ENCODE data around the gene XPA. TPM values are rescaled to one million over a fixed set of nuclear protein-coding genes. Genes with fewer than 3 reads are reported as not detected.
"Not testable (repeated sequence)": the region's sequence is repeated elsewhere in the genome, so short reads cannot be mapped to it uniquely, and the experiment has no call there.

The XPA gene
- total and polyA plus RNA-seq, 8 donors = 1.3 to 31.0 (median 23.9) TPM

DNA sequence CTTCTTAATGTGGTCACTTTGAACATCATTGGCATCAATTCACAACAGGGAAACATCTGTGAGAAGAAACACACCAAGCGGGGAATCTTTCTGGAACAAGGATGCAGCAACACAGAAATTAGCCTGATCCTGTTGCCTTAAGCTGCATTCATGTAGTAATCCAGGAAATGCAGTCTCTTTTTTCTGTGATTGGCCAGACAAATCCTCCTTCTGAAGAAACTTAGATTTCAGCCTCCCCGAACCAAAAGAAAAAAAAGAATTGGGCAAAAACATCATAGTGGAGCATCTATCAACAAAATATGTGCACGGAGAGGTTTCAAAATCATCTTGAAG lies 7.2 kb upstream of the XPA start:
- peak in 1 of 2 donors; percentile 13 for DNase-seq
- TF ChIP-seq EP300 (IDR thresholded peaks at IDR 0.05) (no peak), POLR2A (IDR thresholded peaks at IDR 0.05) (no peak), POLR2AphosphoS5 (IDR thresholded peaks at IDR 0.05) (no peak), CTCF (IDR thresholded peaks at IDR 0.05) (no peak)
- intact Hi-C loops (cut with DNase I; ENCODE audit: low total_unique reads) = no loop called here
- Histone ChIP-seq H3K4me1 (peaks cover 0 to 15% (median 7%) of the 10 kb centered on the region in 4 donors), H3K27ac (peak overlapping the region in 4 of 5 donors; percentile 45 to 74 (median 73)), H3K4me3 (no peak overlapping the region), H3K36me3 (no peaks in the 10 kb centered on the region), H3K27me3 (no peaks in the 10 kb centered on the region), H3K9me3 (no peaks in the 10 kb centered on the region)
- 69 to 85% (median 74%) methylated on average over 3 of the region's 3 CpGs for WGBS, 5 donors

DNA sequence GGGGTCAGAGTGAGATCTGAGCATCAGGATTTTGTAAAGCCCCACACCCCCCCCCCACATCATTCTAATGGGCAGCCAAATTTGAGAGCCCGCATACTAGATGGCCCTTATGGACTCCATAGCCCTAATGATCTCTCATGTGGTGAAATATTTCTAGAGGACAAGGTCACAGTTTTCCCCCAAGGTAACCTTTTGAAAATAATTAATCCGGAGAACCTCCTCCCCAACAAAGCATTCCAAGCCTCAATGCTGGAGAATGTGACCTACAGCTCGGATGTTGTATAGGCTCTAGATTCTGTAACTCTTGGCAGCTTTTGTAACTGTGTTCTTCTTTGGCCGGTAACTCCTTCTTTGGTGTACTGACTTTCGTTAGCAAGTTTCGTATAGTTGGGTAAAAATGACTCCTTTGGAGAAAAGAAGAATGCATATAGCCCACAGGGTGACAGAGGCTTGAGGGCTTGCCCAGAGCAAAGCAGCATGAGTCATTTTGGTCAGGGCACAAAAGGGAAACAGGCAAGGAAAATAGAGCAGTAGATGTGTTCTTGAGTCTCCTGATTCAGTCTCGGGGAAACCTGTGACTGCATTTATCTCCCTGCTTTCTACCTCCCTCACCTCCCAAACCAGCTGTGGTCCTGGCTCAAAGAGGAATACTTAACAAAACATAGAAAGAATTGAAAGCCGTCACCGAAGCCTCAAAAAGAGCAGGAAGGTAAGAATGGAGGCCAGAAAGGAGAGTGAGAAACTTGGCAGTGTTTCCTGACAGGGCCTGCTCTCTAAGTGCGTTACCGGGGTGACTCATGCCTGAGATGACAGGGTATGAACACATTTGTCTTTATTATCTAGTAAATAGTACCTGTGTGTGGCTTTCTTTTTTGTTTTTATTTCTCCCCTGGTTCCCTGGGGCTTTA lies 6.6 kb upstream of the XPA start:
- Histone ChIP-seq H3K4me3 (no peak overlapping the region), H3K4me1 (peaks cover 0 to 15% (median 7%) of the 10 kb centered on the region in 4 donors), H3K27ac (peak overlapping the region; percentile 45 to 74 (median 72)), H3K36me3 (no peaks in the 10 kb centered on the region), H3K9me3 (no peaks in the 10 kb centered on the region), H3K27me3 (no peaks in the 10 kb centered on the region)
- WGBS, 5 donors = 42 to 63% (median 48%) methylated on average over 11 of the region's 11 CpGs
- DNase-seq = peak in 1 of 2 donors; percentile 68
- intact Hi-C loops (cut with DNase I; ENCODE audit: low total_unique reads) = no loop called here
- TF ChIP-seq POLR2A (IDR thresholded peaks at IDR 0.05) (no peak), CTCF (IDR thresholded peaks at IDR 0.05) (no peak), EP300 (IDR thresholded peaks at IDR 0.05) (no peak), POLR2AphosphoS5 (IDR thresholded peaks at IDR 0.05) (no peak)

DNA sequence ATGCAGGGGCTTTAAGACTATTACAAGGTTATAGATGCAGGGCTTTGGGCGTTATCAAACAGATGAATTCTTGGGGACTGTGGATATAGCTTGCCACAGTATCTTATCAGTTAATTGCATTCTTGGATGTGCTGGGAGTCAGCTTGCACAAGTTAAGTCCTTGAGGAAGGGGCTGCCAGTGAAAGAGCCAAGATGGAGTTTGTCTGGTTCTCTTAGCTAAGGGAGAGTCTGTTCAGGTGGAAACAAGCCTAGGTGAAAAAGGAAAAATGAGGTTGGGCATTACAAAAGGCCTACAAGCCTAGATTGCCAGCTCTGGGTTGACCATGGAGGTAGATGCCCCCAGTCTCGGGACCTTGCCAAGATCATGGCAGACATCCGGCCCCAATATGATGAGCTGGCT lies 2.7 kb upstream of the XPA start:
- DNase-seq; H3K4me3 ChIP-seq; H3K36me3 ChIP-seq; H3K27me3 ChIP-seq; H3K27ac ChIP-seq; intact Hi-C loops (cut with DNase I; ENCODE audit: low total_unique reads); H3K9me3 ChIP-seq: not testable (repeated sequence)
- peaks cover 14 to 37% (median 30%) of the 10 kb centered on the region in 4 donors for H3K4me1 ChIP-seq
- 88 to 96% (median 92%) methylated on average over 3 of the region's 3 CpGs for WGBS, 5 donors

DNA sequence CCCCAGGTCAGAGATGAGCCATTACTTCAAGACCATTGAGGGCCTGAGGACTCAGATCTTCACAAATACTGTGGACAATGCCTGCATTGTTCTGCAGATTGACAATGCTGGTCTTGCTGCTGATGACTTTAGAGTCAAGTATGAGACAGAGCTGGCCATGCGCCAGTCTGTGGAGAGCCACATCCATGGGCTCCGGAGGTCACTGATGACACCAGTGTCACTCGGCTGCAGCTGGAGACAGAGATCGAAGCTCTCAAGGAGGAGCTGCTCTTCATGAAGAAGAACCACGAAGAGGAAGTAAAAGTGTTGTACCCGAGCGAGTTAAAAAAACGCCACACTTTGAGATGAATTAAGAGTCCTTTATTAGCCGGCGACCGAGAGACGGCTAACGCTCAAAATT lies 2.1 kb upstream of the XPA start:
- WGBS, 5 donors = 73 to 89% (median 80%) methylated on average over 13 of the region's 13 CpGs
- intact Hi-C loops (cut with DNase I; ENCODE audit: low total_unique reads); H3K27ac ChIP-seq; H3K9me3 ChIP-seq; H3K4me3 ChIP-seq; H3K27me3 ChIP-seq; H3K36me3 ChIP-seq; DNase-seq: not testable (repeated sequence)
- peaks cover 14 to 40% (median 32%) of the 10 kb centered on the region in 4 donors for H3K4me1 ChIP-seq

DNA sequence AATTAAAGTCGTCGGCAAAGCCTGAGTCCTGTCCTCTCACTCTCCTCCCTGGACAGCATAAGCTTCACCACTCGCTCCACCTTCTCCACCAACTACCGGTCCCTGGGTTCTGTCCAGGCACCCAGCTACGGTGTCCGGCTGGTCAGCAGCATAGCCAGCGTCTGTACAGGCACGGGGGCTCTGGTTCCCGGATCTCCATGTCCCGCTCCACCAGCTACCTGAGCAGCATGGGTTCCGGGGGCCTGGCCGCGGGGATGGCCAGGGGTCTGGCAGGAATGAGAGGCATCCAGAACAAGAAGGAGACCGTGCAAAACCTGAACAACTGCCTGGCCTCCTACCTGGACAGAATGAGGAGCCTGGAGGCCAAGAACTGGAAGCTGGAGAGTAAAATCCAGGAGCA lies 1.7 kb upstream of the XPA start:
- Histone ChIP-seq H3K4me1 (peaks cover 14 to 40% (median 32%) of the 10 kb centered on the region in 4 donors), H3K27me3 (no peaks in the 10 kb centered on the region), H3K36me3 (no peaks in the 10 kb centered on the region), H3K4me3 (no peak overlapping the region), H3K27ac (no peak overlapping the region), H3K9me3 (no peaks in the 10 kb centered on the region)
- intact Hi-C loops (cut with DNase I; ENCODE audit: low total_unique reads) = no loop called here
- TF ChIP-seq CTCF (IDR thresholded peaks at IDR 0.05) (no peak), POLR2A (IDR thresholded peaks at IDR 0.05) (no peak), POLR2AphosphoS5 (IDR thresholded peaks at IDR 0.05) (no peak), EP300 (IDR thresholded peaks at IDR 0.05) (no peak)
- DNase-seq = no peak
- 90 to 96% (median 96%) methylated on average over 14 of the region's 14 CpGs for WGBS, 5 donors

Data from stomach (tissue), 9 donors.